Activated CD4-positive, CD25-positive, alpha-beta regulatory T cell treated with anti-CD3 and anti-CD28 coated beads, Interleukin-2, amount 50 U/mL, for 72 hours (primary cell): ENCODE measurements around the gene ALDH1A2.

Experiments used
- DNase-seq: peaks from one replicate; pipeline ENCODE4 v3.0.0; 2021

Gene ALDH1A2

DNA sequence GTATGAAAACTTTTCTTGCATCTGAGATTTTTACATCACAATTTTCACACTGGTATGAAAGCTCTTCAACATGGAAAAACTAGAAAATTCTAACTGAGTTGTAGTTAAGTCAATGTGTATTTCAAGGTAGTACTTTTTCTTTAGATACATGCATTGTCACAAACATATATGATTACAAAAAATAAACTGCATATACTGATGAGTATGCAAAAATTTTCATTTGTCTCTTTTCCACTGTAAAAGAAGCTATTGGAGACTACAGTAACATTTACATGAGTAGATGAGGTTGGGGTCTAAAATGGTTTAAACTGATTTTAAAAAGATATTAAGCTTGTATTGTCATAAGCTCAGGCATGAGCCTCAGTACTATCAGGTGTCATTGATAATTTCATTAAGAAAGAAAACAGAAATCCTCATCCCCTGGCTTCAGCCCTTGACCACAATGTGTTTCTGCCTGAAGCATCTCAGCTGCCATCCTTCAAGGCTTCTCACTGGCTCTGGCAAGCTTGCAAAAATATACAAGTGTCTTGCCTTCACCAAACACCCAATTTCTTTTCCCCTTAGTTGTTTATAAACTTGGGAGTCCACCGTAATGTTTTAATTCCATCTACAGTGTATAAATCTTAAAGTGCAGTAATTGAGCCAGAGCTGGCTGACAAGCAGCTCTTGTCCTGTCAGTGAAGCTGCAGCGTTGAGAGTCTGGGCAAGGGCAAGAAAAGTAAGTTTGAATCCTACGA, 71.9 kb downstream of the ALDH1A2 start:
- DNase-seq = no peak

DNA sequence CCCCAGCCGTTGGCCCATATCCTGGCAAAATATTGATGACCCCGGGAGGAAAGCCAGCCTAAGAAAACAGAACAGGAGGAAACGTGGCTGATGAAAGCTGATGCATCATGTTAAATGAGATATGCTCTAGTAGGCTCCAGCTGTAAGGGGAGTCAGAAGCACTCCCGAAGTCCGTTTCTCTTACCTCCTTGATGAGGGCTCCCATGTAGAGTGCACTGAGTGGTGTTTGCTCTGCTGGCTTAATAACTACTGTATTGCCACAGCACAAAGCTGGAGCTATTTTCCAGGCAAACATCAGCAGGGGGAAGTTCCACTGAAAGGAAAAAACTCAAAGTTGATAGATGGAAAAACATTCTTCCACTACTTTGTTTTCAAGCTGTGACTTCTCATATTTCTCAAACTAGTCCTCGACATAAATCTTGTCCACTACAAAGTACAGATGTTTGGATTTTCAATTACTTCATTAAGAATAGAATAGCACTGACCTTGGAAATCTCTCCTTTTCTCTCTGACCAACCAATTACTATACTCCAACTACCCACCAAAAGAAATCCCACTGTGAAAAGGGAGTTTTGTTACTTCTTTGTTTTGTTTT, 72.7 kb downstream of the ALDH1A2 start:
- no peak for DNase-seq

DNA sequence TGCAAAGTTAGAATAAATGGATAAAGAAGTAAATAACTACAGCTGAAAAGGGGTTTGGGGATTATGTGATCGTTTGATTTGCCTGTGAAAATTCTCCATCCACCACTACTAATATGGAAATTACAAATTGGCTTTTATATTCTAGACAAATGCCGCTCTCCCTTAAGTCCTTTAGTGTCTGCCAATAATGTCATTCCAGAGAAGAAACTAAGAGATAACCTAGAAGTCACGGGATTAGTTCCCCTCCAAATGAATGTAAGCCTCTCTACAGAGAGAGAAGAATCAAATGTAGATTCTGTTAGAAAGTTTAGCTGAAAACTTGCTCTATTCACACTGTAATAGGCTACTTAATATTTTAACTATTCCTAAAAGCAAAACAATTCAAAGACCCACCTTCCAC, 92.0 kb downstream of the ALDH1A2 start:
- no peak for DNase-seq

DNA sequence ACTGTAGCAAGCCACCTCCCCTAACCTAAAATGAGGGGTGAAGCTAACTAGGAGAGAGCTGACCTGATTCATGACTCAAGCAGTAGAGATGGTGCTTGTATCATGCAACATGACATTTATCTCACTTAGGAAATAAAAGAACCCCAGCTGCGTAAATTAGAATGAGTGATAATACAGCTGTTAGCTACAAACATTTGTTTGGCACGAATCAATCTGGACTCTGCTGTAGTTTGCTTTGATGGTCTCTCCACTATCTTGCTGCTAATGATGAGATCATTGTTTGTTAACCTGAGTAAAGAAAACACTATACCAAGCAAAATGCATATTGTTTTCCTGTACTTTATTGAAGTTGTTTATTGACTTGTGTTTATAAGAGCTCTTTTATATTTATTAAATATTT, 92.6 kb downstream of the ALDH1A2 start:
- DNase-seq = no peak

DNA sequence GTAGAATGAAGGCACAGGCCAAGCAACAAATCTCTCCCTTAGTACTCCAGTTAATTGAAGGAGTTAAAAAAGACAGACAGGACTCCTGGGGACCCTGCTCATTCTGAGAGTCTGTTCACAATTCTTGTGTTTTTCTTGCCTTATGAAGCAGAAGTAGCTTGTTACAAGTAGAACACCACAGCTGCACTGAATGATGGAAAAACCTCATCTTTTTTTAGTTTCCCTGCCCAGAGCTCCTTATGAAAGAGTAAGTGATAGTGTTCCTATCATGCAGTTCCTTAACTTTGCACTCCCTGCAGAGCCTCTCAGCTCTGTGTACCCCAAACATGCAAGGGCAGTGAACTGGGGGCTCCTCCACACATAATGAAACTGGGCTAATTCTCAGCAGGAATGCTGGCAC, 95.5 kb downstream of the ALDH1A2 start:
- no peak for DNase-seq

DNA sequence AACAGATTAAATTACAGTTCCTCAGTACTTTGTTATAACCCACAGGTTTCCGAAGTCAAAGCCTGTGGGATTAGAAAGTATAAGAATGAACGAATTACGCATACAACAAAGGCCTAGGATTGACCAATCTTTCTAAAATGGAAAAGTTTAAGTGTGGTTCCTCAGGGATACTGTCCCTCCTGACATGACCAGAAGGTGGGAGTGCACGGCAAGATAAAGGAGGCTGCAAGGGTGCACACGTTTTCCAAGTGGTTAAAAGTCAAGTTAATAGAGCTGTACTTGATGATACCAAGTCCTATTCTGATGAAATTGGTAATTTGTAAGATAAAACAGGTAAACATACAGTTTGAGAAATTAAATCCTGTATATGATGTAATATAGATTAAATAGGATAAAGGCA, 96.2 kb downstream of the ALDH1A2 start:
- DNase-seq = no peak

DNA sequence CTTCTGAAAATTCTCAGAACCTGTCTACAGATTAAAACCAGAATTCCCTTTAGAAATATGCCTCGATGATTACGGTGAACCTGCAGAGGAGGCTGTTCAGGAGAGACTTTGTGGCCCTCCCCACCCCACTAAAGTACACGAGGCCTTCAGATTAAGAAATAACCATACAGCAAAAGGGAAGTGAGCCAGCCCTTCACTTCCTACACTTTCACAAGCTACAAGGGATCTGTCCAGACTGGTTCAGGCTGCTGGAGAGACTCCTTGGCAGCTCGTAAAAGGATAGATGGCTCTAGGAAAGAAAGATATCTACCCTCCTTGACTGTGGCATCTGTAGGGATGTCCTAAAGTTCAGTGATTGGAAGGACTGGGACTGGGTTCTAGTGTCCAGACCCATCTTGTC, 102.6 kb downstream of the ALDH1A2 start:
- no peak for DNase-seq

DNA sequence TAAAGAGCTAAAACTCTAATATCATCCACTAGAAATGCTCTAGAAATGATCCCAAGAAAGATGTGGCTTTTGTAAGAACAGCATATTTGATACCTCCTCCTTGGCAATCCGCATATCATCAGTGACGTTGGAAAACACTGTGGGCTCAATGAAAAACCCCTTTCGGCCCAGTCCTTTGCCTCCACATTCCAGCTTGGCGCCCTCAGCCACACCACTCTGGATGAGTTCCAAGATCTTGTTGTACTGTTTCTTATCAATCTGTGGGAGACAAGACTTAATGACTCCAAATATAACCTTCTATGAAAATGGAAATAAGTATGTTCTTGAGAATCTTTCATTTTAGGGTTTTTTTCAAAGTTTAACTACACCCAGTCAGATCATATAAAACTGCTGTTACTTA, 103.6 kb downstream of the ALDH1A2 start:
- DNase-seq = no peak

DNA sequence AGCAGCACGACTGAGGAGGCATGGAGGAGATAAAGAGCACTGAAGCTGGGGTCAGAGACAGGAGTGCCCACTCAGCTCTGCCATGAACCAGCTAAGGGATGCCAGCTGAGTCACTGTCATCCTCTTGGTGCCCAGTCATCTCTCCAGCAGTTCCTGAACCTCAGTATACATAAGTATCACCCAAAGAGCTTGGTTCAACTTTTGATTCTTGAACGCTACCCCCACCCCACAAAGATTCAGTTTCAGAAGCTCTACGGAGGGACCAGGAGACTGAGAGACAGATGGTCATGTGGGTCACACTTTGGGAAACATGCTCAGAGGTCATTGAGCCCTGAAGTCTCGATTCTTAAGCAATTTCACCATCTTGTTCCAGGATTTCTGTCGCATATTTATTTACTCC, 108.4 kb downstream of the ALDH1A2 start:
- no peak for DNase-seq

DNA sequence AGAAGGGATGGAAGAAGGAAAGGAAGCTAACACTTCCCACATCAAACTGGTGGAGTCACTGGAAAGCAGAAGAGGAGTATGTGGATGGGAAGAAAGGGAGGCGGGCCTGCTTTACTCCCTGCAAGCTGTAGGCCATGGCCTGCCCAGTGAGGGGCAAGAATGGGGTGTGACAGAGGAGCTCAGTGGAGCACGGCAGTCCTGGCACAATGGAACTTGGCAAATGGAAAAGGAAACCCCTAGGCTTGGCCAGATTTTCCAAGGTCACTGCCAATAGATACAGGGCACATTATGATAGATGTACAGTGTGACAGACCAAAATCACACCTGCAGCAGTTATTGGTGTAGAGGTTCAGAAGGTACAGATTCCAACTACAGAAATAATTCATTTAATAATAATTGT, 111.6 kb downstream of the ALDH1A2 start:
- DNase-seq = no peak

DNA sequence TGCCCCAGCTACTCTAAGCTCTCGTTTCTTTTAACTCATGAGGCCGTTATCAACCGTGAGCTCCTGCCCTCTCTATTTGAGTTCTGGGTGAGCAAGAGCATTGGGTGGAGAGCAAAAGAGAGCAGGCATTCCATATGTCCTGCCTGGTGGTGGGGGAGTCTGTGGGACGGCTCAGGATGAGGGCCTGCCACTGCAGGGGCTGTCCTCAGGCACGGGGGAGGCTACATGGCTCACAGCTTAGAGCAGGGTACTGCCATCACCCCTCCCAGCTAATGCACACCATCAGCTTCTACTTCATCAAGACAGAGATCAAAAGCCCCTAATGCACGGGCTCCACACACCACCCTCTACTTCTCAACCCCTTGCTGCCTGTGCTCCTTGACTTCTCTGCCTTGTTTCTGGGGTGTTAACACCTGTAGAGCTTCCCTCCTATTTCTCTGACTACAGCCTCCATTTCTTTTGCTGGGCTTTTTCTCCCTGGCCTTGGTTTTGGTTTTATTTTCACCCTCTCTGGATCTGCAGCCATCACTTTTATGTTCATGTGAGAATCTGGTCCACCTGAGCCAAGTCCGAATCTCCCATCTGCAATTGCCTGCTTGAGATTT, 114.1 kb downstream of the ALDH1A2 start:
- DNase-seq = no peak

DNA sequence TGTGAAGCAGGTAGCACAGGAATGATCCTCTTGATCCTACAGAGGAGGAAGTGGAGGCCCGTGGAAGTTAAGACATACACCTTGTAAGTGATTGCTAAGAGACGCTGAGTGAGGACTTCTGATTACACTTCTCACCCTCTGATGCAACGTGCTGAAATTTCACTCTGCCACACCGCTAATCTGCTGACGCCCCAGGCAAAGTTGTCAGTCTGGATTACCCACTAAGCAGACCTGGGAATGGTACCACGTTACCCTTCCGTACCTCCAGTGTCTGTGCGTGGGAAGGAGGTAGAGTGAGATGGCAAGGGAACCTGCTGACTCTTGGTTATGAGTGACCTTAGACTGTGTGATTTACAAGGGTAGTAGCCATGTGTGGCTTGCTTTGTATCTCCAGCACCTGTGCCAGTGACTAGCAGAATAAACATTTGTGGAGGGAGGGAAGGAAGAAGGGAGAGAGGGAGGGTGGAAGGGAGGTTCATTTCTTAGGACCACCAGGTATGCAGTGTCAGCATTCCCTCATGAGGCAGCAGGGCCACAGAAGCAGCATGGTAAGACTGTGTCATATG, 115.0 kb downstream of the ALDH1A2 start:
- no peak for DNase-seq

DNA sequence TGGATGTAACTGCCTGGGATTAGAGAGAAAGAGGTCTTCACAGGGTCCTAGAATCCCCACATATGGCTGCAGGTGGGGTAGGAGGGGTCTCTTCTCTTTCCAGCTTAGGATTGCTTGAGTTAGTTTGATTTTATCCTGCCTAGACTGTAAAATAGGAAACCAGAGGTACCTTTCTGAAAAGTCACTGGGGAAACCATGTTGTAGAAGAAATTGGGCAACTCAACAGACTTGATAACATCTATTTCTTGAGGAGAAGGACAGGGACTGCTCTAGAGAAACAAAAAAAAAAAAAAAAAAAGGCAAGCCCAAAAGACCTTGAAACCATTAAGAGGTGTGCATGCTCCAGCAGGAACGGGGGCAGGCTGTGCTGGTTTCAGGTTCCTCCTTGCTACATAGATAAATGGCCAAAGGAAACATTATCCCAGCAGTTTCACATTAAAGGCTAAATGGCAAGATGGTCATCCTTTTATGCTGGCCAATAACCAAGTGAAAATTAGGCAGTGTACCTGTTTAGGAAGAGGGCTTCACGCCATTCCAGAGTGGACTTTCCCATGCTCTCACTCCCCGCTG, 116.1 kb downstream of the ALDH1A2 start:
- no peak for DNase-seq

DNA sequence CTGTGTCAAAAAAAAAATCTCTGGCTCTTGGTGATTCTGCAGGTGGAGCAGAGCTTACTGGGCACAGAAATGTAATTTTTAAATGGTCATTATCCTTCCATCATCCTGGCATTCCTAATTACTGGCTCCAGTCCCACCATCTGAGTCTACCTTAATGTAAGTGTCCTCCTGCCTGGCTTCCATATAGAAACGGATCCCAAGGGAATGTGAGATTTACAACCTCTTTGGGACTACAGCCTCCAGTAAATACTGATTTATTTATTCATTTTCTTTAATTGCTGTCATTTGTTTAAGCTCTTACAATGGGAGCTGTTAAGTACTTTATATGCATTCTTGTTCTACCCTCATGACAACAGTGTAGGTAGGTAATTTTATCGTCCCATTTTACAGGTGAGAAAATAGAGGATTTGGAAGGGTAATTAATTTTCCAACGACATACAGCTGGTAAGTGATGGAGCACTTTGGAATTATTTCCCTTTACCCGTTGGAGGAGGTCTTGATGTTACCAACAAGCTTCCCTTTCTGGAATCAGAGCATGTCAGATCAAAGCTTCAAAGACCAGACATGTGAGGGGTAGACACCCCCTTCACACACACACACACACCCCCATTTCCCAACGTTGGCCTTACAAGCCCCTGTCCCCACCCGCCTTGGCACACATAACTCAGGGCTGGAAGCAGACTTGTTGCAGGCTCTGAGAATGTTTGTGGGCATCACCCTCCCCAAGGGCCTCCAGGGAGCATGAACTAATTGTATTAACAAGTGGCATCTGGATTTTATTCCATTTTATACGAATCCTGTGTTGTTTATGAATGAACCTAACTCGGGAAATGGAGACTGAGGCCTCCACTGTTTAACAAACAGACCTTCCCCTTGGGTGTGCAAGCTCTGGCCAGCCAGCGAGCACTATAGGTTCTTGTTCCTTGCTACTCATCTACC, 116.9 kb downstream of the ALDH1A2 start:
- DNase-seq = no peak

DNA sequence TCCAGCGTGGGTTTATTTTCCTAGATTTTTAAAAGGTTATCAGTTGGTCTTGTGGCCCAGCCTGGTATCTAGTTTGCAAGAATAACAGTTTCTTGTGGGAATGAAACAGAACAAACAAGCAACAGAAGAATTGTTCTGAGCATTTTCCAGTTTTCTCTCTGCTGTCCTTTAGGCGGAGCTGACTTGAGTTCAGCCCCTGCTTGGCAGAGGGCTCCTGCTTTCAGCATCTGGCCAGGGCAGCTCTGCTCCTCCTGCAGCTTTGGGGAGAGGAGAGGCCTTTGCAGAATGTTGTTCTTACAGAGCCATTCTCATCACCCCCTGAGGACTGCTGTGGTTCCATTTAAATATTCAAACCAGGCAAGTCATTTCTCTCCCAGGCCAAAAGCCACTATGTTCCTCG, 117.7 kb downstream of the ALDH1A2 start:
- DNase-seq = no peak

DNA sequence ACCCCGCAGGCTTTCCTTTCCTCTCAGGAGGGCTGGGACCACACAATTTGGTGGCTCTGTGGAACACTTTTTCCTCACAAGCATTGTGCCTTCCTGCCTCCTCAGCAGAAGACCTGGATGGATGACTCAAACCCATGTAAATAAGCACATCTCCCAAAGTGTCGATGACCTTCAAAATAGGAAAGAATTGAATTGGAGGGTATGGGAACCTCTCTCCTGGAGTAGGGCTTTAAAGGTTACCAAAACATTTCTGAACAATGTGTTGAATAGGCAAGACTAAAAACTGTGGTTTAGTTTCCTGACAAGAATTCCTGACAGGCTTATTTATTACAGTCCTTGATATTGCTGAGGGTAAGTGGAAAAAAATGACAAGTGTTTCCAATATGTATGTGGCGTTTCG, 118.2 kb downstream of the ALDH1A2 start:
- DNase-seq = no peak

DNA sequence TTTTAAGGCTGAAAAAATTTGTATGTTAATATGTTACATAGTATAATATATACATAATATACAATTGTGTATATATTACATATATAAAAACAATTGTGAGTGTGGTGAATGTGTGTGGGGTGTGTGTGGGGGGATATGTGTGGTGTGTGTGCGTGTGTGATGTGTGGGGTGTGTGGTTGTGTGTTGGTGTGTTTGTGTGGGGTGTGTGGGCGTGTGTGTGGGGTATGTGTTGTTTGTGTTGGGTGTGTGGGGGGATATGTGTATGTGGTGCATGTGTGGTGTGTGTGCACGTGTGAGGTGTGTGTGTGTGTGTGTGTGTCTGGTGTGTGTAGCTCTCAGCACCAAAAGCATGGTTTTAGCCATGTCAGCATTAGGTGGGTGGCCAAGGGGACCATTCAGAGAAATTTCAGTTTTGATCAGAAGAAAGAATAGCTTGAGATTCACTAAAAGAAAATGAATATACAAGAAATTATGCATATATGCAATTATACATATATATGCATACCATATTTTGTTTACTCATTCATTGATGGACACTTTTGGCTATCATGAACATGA, 118.9 kb downstream of the ALDH1A2 start:
- no peak for DNase-seq

DNA sequence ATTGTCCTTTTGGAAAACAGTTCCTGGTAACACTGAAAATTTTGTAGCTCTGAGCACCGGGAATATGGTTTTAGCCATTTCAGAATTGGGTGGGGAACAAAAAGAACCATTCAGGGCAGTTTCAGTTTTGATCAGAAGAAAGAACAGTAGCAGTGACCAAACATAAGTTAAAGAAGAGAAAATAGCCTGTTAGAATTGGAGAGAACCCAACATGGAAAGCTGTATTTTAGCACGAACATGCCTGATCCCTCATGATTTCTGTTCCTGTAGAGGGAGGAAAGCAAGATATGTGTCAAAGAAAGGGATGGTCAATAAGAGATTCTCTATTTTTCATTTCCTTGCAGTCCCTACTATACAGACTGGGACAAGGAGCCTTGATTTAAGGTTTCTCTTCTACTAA, 119.9 kb downstream of the ALDH1A2 start:
- DNase-seq = no peak

DNA sequence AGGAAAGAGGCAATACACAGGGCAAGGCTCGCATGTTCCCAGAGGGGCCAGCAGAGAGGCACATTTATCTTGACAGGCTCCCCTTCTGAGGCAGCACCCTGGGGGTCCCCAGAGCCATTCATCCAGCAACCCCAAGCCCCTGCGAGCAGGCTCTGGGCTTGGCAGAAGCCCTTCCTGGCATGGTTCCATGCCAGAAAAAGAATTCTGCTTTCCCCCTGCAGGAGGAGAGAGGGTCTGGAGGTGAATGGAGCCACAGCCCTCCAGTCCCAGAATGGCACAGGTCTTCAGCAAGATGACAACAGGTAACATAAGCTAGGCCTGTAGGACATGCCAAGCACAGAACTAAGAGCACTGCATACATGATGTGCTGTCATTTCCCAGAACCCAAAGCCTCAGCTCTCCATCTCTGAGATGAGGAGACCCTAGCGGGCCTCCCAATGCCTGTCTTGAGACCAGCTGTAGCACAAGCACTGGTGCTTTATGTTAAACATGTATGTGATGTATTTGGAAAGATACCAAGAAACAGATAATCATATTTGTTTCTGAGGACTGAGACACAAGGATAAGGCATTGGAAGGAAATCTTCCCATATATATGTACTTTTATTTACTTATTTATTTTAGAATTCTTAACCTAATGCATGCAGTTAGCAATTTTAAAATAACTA, 121.6 kb downstream of the ALDH1A2 start:
- no peak for DNase-seq

DNA sequence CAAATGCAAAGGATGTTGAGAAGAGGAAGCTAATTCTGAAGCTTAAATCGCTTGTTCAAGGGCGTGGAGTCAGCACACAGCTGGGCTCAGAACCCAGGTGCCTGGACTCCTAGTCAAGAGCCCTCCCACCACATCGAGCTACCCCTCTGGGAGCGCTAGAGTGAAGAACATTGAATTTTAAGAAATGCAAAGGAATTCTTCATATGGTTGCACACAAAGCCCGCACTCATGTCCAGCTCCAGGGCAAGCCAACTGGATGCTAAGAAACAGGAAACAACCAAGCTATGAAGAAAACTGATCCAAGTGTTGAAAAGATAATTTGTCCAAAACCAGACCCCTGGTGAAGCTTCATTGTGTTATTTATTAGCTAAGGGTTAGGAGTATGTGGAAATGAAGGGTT, 122.3 kb downstream of the ALDH1A2 start:
- DNase-seq = no peak

DNA sequence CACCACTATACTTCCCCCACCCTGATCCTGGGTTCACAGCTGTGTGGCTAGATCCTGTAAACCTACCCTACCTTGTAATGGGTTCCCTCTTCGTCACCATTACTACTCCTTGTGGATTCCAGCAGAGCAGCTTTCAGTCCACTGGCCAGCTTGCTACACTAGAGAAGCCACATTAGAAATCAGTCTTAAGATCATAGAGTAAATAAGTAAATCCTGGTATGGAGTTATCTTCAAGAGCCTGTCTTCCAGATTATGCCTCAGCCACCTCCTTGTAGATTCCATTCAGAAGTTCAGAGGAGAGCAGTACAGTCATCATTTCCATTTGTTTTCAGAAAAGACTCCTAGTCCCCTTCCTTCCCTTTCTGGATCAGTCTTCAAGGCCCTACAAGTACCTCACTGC, 123.7 kb downstream of the ALDH1A2 start:
- no peak for DNase-seq

DNA sequence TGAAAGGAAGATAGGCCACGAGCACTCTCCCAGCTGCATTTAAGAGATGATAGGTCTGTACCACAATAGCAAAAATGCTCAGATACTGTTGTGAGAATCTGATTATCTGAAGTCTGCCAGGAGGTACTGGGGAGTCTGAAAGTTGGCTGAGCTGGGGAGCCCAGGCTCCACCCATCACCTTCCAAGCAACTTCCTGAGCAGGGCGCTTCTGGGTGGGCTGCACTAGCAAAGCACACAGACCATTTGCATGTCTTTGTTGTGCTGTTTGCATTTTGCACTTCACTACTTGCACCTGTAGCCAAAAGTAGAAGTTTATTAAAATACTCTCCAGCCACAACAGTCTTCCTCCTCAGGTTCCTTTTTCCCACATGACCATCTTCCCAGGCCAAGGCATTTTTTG, 133.2 kb downstream of the ALDH1A2 start:
- no peak for DNase-seq
